K562 (cell line): Measurements from ENCODE around the gene DEDD2. TPM values are rescaled to one million over a fixed set of nuclear protein-coding genes. Genes with fewer than 3 reads are reported as not detected.
A peak's percentile ranks its signal among the peaks of the same experiment; 100 is the strongest.

Experiments used
- CBX5 ChIP-seq: IDR thresholded peaks from 2 replicates; pipeline ENCODE4 v1.6.1; 2014; ENCODE audit warnings: low read depth, borderline replicate concordance
- GATAD2B ChIP-seq: fragments of 450-650 bp; IDR thresholded peaks from 2 replicates; pipeline ENCODE4 v1.6.1; 2017; ENCODE audit warnings: mild to moderate bottlenecking, borderline replicate concordance
- MAFF ChIP-seq: IDR thresholded peaks from 2 replicates; pipeline ENCODE4 v1.6.1; 2012; ENCODE audit warnings: low read length, improper control_type of control experiment
- MCM3 ChIP-seq: fragments of 450-650 bp; IDR thresholded peaks from 2 replicates; pipeline ENCODE4 v1.6.1; 2016
- MED1 ChIP-seq: sonication (generic); formaldehyde crosslinking; IDR thresholded peaks from 2 replicates; pipeline ENCODE4 v1.8.1; 2023; ENCODE audit warnings: missing genetic modification reagents, borderline replicate concordance
- NFRKB ChIP-seq: fragments of 450-650 bp; IDR thresholded peaks from 2 replicates; pipeline ENCODE4 v1.6.1; 2016; ENCODE audit warnings: low read depth
- SREBF2 ChIP-seq: sonication (generic); formaldehyde crosslinking; IDR thresholded peaks from 2 replicates; pipeline ENCODE4 v1.4.0; 2020; ENCODE audit warnings: mild to moderate bottlenecking, missing genetic modification reagents
- SRF ChIP-seq, 2 experiments: fragments of 250-450, 450-650 bp in 1 of 2; sonication (Bioruptor Pico) in 1 of 2; sonication (generic) in 1 of 2; formaldehyde crosslinking; IDR thresholded peaks; 2 replicates each; pipeline versions ENCODE4 v1.5.0 to v1.5.1; 2020 to 2022; ENCODE audit warnings: mild to moderate bottlenecking in 1 of 2, missing genetic modification reagents in 1 of 2
- TAF15 ChIP-seq: fragments of 200-400 bp; formaldehyde crosslinking; IDR thresholded peaks from 2 replicates; pipeline ENCODE4 v1.6.1; 2017; ENCODE audit warnings: mild to moderate bottlenecking, low read depth, low read length, moderate library complexity
- TEAD4 ChIP-seq, 2 experiments: sonication (generic) in 1 of 2; formaldehyde crosslinking in 1 of 2; IDR thresholded peaks; 2 replicates each; pipeline versions ENCODE4 v1.6.1 to v1.8.0; 2012 to 2022; ENCODE audit warnings: borderline replicate concordance in 1 of 2, inconsistent platforms in 1 of 2, low read length in 1 of 2, mild to moderate bottlenecking in 1 of 2, missing genetic modification reagents in 1 of 2
- ZC3H8 ChIP-seq: fragments of 450-650 bp; IDR thresholded peaks from 2 replicates; pipeline ENCODE4 v1.6.1; 2017
- ZFP36 ChIP-seq: fragments of 150-350 bp; IDR thresholded peaks from 2 replicates; pipeline ENCODE4 v1.6.1; 2018; ENCODE audit warnings: low read length, low read depth; ENCODE audit not compliant: partially characterized antibody
- ZNF212 ChIP-seq: fragments of 450-650 bp; formaldehyde crosslinking; IDR thresholded peaks from 2 replicates; pipeline ENCODE4 v1.4.0; 2020; ENCODE audit warnings: mild to moderate bottlenecking
- polyA plus RNA-seq, 8 experiments: library from polyadenylated mRNA; depleted of rRNA in 4 of 8; stranded (reverse) in 5 of 8; unstranded in 3 of 8; fragments of >200 nt; fragmentation: Nextera tagmentation in 2 of 8; fragmentation: Illumina TruSeq in 1 of 8; extraction: Ambion mirVana in 2 of 8; extraction: Trizol in 1 of 8; gene quantifications; 2 replicates each; pipeline versions ENCODE4 v1.2.1 to v1.2.3, GENCODE V29; 2011 to 2014; ENCODE audit warnings: inconsistent platforms in 1 of 8, missing spikeins in 1 of 8
- total RNA-seq, 7 experiments: library from RNA; depleted of rRNA in 6 of 7; stranded (reverse); fragments of >200 nt in 6 of 7; fragmentation: Illumina TruSeq in 2 of 7; extraction: Trizol in 2 of 7; gene quantifications; 2 replicates each; pipeline versions ENCODE4 v1.2.1 to v1.2.3, GENCODE V29; 2011 to 2021; ENCODE audit warnings: low replicate concordance in 1 of 7
- TF ChIP-seq, protein P1 (sequence below): fragments of 250-450 bp; sonication (Bioruptor Pico); IDR thresholded peaks from 2 replicates; pipeline ENCODE4 v1.4.0; 2020; ENCODE audit warnings: borderline replicate concordance
- TF ChIP-seq, protein P2 (sequence below): fragments of 250-450 bp; sonication (Bioruptor Pico); IDR thresholded peaks from 2 replicates; pipeline ENCODE4 v1.6.1; 2021; ENCODE audit warnings: mild to moderate bottlenecking
- TF ChIP-seq, protein P3 (sequence below): sonication (generic); formaldehyde crosslinking; IDR thresholded peaks from 2 replicates; pipeline ENCODE4 v1.8.0; 2022; ENCODE audit warnings: mild to moderate bottlenecking, low read depth, missing genetic modification reagents
- TF ChIP-seq, protein P4 (sequence below): fragments of 250-450 bp; sonication (Bioruptor Pico); IDR thresholded peaks from 2 replicates; pipeline ENCODE4 v1.8.0; 2022; ENCODE audit warnings: inconsistent platforms, mild to moderate bottlenecking, moderate library complexity, borderline replicate concordance
- TF ChIP-seq, protein P5 (sequence below): fragments of 450-650 bp; IDR thresholded peaks from 2 replicates; pipeline ENCODE4 v1.7.1; 2018; ENCODE audit warnings: mild to moderate bottlenecking, low read depth; ENCODE audit not compliant: partially characterized antibody
- TF ChIP-seq, protein P6 (sequence below): sonication (generic); formaldehyde crosslinking; IDR thresholded peaks from 2 replicates; pipeline ENCODE4 v1.5.0; 2020; ENCODE audit warnings: missing genetic modification reagents

DEDD2 gene
- total and polyA plus RNA-seq, 9 of the 15 experiments (the other 6 are each of a cell fraction or from before 2014, with no cell fraction given) = 4.3 to 43.0 (median 29.2) TPM

DNA sequence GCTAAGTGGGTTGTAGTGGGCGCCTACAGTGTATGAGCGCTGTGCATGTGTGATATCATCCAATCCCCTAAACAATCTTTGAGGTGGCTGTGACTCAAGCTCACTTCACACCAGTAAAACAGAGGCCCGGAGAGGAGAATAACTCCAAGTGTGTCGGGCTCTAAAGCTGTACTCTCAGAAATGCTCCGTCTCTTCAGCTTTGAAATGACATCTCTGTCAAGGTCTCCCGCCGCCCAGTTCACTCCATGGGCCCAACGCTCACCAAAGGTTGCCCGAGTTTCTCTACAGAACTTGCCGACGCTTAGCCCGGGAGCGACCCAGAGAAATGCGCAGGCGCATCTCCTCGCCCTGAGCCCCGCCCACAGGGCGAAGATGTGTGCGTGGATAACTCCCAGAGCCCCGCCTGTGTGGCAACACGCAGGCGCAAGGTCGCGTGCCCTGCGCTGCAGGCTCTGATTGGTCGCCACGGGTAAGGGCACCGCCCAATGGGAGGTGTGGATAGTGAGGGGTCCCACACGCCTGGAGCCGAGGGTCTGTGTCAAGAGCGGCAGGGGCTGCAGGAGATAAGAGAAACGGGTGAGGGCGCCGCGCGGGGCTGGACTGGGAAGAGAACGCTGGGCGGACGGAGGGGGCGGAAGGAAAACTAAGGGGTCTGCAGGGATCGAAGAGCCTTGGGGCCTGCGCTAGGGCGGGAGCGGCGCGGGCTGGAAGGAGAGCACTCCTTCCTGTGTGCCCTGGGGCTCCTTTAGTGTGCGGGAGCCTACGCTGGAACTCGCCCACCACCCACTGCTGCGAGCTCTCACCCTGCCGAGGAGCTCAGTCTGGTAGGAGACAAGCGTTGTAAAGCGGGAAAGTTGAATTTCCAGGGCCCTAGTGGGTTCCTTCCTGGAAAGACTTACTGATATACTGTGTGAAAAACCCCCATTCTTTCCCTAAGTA is 2.6 kb upstream of the DEDD2 start, which contains the start of gene ZNF526 (continued):
- no peak; the same call in 1 of the 2 replicates for TF ChIP-seq TEAD4 (IDR thresholded peaks at IDR 0.05; ENCODE audit: low read length)
- TF ChIP-seq TEAD4 (CRISPR knock-in tag; IDR thresholded peaks at IDR 0.05; ENCODE audit: borderline replicate concordance) = no peak
- TF ChIP-seq TAF15 = no peak
- TF ChIP-seq, protein P1, sequence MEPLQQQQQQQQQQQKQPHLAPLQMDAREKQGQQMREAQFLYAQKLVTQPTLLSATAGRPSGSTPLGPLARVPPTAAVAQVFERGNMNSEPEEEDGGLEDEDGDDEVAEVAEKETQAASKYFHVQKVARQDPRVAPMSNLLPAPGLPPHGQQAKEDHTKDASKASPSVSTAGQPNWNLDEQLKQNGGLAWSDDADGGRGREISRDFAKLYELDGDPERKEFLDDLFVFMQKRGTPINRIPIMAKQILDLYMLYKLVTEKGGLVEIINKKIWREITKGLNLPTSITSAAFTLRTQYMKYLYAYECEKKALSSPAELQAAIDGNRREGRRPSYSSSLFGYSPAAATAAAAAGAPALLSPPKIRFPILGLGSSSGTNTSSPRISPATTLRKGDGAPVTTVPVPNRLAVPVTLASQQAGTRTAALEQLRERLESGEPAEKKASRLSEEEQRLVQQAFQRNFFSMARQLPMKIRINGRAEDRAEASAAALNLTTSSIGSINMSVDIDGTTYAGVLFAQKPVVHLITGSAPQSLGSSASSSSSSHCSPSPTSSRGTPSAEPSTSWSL = 0 out of 2 replicates have a peak, but pooled peaks have one; percentile 37
- TF ChIP-seq SREBF2 (CRISPR knock-in tag) = no peak
- TF ChIP-seq SRF (CRISPR knock-in tag; IDR thresholded peaks at IDR 0.05) = peak in 1 of 2 experiments; percentile 10; a peak in 1 of 4 replicates
- no peak for TF ChIP-seq MCM3
- TF ChIP-seq MED1 = no peak
- TF ChIP-seq, protein P2, sequence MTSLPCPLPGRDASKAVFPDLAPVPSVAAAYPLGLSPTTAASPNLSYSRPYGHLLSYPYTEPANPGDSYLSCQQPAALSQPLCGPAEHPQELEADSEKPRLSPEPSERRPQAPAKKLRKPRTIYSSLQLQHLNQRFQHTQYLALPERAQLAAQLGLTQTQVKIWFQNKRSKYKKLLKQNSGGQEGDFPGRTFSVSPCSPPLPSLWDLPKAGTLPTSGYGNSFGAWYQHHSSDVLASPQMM = no peak
- TF ChIP-seq ZFP36 = no peak
- TF ChIP-seq MAFF = no peak
- TF ChIP-seq, protein P3, sequence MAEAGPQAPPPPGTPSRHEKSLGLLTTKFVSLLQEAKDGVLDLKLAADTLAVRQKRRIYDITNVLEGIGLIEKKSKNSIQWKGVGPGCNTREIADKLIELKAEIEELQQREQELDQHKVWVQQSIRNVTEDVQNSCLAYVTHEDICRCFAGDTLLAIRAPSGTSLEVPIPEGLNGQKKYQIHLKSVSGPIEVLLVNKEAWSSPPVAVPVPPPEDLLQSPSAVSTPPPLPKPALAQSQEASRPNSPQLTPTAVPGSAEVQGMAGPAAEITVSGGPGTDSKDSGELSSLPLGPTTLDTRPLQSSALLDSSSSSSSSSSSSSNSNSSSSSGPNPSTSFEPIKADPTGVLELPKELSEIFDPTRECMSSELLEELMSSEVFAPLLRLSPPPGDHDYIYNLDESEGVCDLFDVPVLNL (CRISPR knock-in tag) = no peak
- TF ChIP-seq GATAD2B = no peak
- TF ChIP-seq, protein P4, sequence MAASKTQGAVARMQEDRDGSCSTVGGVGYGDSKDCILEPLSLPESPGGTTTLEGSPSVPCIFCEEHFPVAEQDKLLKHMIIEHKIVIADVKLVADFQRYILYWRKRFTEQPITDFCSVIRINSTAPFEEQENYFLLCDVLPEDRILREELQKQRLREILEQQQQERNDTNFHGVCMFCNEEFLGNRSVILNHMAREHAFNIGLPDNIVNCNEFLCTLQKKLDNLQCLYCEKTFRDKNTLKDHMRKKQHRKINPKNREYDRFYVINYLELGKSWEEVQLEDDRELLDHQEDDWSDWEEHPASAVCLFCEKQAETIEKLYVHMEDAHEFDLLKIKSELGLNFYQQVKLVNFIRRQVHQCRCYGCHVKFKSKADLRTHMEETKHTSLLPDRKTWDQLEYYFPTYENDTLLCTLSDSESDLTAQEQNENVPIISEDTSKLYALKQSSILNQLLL (CRISPR knock-in tag) = no peak
- no peak for TF ChIP-seq NFRKB
- TF ChIP-seq, protein P5, sequence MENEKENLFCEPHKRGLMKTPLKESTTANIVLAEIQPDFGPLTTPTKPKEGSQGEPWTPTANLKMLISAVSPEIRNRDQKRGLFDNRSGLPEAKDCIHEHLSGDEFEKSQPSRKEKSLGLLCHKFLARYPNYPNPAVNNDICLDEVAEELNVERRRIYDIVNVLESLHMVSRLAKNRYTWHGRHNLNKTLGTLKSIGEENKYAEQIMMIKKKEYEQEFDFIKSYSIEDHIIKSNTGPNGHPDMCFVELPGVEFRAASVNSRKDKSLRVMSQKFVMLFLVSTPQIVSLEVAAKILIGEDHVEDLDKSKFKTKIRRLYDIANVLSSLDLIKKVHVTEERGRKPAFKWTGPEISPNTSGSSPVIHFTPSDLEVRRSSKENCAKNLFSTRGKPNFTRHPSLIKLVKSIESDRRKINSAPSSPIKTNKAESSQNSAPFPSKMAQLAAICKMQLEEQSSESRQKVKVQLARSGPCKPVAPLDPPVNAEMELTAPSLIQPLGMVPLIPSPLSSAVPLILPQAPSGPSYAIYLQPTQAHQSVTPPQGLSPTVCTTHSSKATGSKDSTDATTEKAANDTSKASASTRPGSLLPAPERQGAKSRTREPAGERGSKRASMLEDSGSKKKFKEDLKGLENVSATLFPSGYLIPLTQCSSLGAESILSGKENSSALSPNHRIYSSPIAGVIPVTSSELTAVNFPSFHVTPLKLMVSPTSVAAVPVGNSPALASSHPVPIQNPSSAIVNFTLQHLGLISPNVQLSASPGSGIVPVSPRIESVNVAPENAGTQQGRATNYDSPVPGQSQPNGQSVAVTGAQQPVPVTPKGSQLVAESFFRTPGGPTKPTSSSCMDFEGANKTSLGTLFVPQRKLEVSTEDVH = no peak
- TF ChIP-seq, protein P6, sequence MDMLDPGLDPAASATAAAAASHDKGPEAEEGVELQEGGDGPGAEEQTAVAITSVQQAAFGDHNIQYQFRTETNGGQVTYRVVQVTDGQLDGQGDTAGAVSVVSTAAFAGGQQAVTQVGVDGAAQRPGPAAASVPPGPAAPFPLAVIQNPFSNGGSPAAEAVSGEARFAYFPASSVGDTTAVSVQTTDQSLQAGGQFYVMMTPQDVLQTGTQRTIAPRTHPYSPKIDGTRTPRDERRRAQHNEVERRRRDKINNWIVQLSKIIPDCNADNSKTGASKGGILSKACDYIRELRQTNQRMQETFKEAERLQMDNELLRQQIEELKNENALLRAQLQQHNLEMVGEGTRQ (CRISPR knock-in tag) = peak; percentile 91
- TF ChIP-seq CBX5 = no peak
- no peak for TF ChIP-seq ZC3H8
- TF ChIP-seq ZNF212 (CRISPR knock-in tag) = no peak
